WERI-Rb-1 (cell line): Measurements from ENCODE around the gene HEXB.

Source experiments
- DNase-seq: peaks from one replicate; pipeline ENCODE4 v3.0.0-alpha.2; 2020
- H3K27ac ChIP-seq: fragments of 250-450 bp; sonication (Bioruptor Pico); 2 replicates; pipeline ENCODE4 v1.5.1; 2020; ENCODE audit warnings: mild to moderate bottlenecking, moderate library complexity
- H3K27me3 ChIP-seq: fragments of 250-450 bp; sonication (Bioruptor Pico); 2 replicates; pipeline ENCODE4 v1.5.1; 2021; ENCODE audit warnings: mild to moderate bottlenecking, low read depth, moderate library complexity; ENCODE audit not compliant: insufficient read depth, severe bottlenecking
- H3K36me3 ChIP-seq: fragments of 250-450 bp; sonication (Bioruptor Pico); 2 replicates; pipeline ENCODE4 v1.5.1; 2020; ENCODE audit warnings: mild to moderate bottlenecking, moderate library complexity
- H3K4me3 ChIP-seq: 2 replicates; pipeline ENCODE4 v1.5.1; 2011; ENCODE audit warnings: low read depth, mild to moderate bottlenecking, control low read depth, low read length
- H3K9me3 ChIP-seq: fragments of 250-450 bp; sonication (Bioruptor Pico); 2 replicates; pipeline ENCODE4 v1.5.1; 2021; ENCODE audit warnings: mild to moderate bottlenecking, moderate library complexity; ENCODE audit not compliant: severe bottlenecking
- TF ChIP-seq, protein P1 (sequence below): IDR thresholded peaks from 2 replicates; pipeline ENCODE4 v1.5.1; 2011; ENCODE audit warnings: low read depth, mild to moderate bottlenecking, control low read depth, inconsistent platforms, low read length

The HEXB gene

DNA sequence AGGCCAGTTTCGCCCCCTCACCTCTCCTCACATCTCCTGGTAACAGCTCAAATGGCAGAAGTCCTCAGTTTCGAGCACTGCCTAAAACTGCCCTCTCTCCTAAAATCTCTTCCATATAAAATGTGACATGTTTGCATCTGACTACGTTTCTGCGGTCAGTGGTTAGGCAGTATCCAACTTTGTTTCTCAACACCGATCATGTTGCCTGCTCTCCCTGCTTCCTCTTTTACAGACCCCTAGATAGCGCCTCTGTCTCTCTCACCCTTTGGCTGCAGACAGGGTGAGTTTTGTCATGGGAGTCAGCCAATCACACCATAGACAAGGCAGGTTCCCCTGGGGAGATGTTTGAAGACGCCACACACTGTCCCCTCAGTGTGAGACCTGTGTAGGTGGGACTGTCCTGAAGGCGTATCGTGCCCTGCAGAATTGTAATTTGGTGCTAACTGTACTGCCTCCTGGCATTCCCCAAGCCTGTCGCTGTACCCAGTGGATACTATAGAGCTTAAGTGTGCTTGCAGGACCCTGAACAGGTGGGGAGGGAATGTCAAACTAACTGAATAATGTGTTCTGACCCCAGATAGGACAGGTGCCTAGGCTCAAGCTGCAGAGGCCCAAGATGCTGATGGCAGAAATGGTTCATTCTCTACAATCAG lies 1.1 kb downstream of the HEXB start:
- H3K9me3 ChIP-seq, result no peaks in the 10 kb centered on the region
- H3K4me3 ChIP-seq, result peak overlapping the region; percentile 70
- H3K27ac ChIP-seq, result no peak overlapping the region
- DNase-seq, result no peak
- TF ChIP-seq, protein P1, sequence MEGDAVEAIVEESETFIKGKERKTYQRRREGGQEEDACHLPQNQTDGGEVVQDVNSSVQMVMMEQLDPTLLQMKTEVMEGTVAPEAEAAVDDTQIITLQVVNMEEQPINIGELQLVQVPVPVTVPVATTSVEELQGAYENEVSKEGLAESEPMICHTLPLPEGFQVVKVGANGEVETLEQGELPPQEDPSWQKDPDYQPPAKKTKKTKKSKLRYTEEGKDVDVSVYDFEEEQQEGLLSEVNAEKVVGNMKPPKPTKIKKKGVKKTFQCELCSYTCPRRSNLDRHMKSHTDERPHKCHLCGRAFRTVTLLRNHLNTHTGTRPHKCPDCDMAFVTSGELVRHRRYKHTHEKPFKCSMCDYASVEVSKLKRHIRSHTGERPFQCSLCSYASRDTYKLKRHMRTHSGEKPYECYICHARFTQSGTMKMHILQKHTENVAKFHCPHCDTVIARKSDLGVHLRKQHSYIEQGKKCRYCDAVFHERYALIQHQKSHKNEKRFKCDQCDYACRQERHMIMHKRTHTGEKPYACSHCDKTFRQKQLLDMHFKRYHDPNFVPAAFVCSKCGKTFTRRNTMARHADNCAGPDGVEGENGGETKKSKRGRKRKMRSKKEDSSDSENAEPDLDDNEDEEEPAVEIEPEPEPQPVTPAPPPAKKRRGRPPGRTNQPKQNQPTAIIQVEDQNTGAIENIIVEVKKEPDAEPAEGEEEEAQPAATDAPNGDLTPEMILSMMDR, result no peak
- H3K27me3 ChIP-seq, result no peaks in the 10 kb centered on the region
- peaks cover 3% of the 10 kb centered on the region for H3K36me3 ChIP-seq

DNA sequence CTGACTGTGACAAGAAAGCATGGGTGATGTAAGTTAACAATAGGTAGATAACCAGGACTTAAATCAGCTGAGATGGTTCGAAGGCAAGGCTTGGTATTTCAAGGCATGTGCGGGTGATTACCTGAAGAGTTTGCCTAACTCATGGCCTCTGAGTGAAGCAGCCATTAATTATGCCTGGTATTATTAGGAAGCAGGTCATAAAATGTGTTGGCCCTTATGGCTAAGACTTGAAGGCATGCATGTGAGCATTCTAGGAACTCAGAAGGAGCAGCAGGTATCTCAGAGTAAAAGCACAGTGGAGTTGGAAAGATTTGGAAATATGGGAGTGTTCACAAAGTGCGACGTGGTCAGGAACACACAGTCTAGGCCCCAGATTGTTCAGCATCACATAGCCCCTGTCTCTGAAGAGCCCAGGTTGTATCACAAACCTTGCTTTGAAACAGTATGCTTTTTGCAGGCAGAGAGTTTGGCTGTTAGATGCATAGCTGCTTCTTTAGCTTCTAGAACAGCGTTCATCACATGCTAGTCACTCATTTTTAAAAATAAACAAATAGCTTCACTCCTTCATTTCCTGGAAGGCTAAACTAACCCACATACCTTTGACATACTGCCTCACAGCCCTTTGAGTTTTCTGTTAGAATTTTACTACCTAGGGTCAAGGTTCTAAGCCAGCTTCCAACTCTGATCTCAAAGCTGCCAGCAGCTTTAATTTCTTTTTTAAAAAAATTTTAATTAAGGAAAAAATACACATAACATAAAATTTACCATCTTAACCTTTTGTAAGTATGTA lies 2.1 kb downstream of the HEXB start:
- TF ChIP-seq, protein P1, result no peak
- DNase-seq, result no peak
- H3K27me3 ChIP-seq, result no peaks in the 10 kb centered on the region

DNA sequence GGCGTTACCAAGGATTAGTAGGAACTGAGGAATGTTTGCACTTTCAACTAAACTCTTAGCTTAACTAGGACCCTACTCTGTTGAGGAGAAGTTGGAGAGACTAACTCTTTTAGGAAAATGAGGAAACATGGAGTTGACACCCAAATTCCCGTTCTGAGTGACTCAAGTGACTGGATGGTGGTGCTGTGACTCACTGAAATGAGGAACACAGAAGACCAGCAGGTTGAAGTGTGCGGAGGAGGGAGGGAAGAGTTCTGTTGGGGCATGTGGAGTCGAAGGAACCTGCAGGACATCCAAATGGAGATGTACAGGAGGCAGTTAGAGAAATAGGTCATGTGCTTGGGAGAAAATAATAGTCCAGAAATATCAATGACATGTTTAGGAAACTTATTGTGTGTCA lies 8.2 kb downstream of the HEXB start:
- H3K9me3 ChIP-seq, result no peaks in the 10 kb centered on the region
- no peak for DNase-seq
- TF ChIP-seq, protein P1, result no peak
- no peak overlapping the region for H3K4me3 ChIP-seq
- H3K27me3 ChIP-seq, result no peaks in the 10 kb centered on the region
- H3K36me3 ChIP-seq, result peaks cover 17% of the 10 kb centered on the region
- no peak overlapping the region for H3K27ac ChIP-seq

More for the DNA sequence above, 2.1 kb downstream of the HEXB start:
- Histone ChIP-seq H3K36me3 (peaks cover 7% of the 10 kb centered on the region), H3K9me3 (no peaks in the 10 kb centered on the region), H3K27ac (no peak overlapping the region), H3K4me3 (no peak overlapping the region)

DNA sequence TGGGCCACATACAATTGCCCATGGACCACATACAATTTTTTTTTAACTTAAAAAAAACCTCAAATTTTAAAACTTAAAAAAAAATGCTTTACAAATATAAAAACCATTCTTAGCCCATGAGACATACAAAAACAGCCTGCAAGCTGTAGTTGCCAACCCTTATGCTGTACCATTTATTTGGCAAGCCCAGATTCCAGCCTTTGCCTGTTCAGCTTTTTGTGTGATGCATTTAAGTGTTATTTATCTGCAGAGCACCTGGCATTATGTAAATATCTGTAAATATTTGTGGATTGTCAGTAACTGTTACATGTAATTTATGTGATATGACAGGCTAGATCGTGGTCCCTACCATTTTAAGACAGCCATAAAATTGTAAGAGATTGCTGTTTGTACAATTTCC lies 32.6 kb downstream of the HEXB start:
- peaks cover 33% of the 10 kb centered on the region for H3K36me3 ChIP-seq
- no peak overlapping the region for H3K4me3 ChIP-seq
- H3K27ac ChIP-seq, result no peak overlapping the region
- H3K27me3 ChIP-seq, result no peaks in the 10 kb centered on the region
- no peak for DNase-seq
- H3K9me3 ChIP-seq, result no peaks in the 10 kb centered on the region
- TF ChIP-seq, protein P1, result no peak

DNA sequence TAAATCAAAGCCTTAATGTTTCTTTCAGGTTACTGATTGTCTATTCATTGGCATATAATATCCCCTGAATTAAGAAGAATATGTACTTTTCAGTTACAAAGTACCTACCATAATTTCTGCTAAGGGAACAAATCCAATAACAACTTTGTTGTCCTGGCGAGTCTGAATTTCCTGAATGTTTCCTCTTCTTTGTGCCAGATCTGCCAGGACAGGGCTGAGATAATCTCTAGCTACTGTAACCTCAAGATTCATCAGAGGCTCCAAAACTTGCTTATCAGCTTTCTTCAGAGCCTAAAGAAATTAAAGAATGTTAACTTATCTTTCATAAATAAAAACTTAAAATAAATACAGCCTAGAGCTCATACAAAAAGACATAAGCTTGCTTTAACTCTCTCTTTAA lies 37.2 kb downstream of the HEXB start:
- Histone ChIP-seq H3K27me3 (no peaks in the 10 kb centered on the region), H3K27ac (no peak overlapping the region), H3K36me3 (peaks cover 64% of the 10 kb centered on the region), H3K4me3 (no peak overlapping the region), H3K9me3 (no peaks in the 10 kb centered on the region)
- TF ChIP-seq, protein P1, result no peak
- no peak for DNase-seq
